SK-N-SH (cell line): ENCODE results near the gene RAB19.

Experiments
- CTCF ChIP-seq: fragments of 200-600 bp; sonication (generic); IDR thresholded peaks from 2 replicates; pipeline ENCODE4 v1.6.1; 2017; ENCODE audit warnings: antibody characterized with exemption, mild to moderate bottlenecking, moderate library complexity
- EP300 ChIP-seq, 2 experiments: IDR thresholded peaks; 2 replicates each; pipeline versions ENCODE4 v1.4.0 to v1.6.1; 2012; ENCODE audit warnings: borderline replicate concordance in 1 of 2, low read depth in 1 of 2, low read length in 1 of 2
- EZH2phosphoT487 ChIP-seq: fragments of 200-600 bp; sonication (generic); IDR thresholded peaks from 2 replicates; pipeline ENCODE4 v1.6.1; 2017; ENCODE audit warnings: low read depth, mixed run types, mild to moderate bottlenecking, antibody characterized with exemption, moderate library complexity, borderline replicate concordance
- GABPA ChIP-seq: IDR thresholded peaks from 2 replicates; pipeline ENCODE4 v1.4.0; 2012; ENCODE audit warnings: low read depth, mild to moderate bottlenecking
- JUND ChIP-seq: IDR thresholded peaks from 2 replicates; pipeline ENCODE4 v1.4.0; 2012
- MEF2A ChIP-seq: IDR thresholded peaks from 2 replicates; pipeline ENCODE4 v1.4.0; 2012; ENCODE audit warnings: low read depth, borderline replicate concordance
- POLR2AphosphoS5 ChIP-seq: IDR thresholded peaks from 2 replicates; pipeline ENCODE4 v1.6.1; 2012; ENCODE audit warnings: low read depth, low read length
- SMC3 ChIP-seq: IDR thresholded peaks from 2 replicates; pipeline ENCODE4 v1.6.1; 2012; ENCODE audit warnings: low read depth, low read length, improper control_type of control experiment
- USF1 ChIP-seq: IDR thresholded peaks from 2 replicates; pipeline ENCODE4 v1.4.0; 2012; ENCODE audit warnings: low read depth, borderline replicate concordance

- TF ChIP-seq CTCF: no peak
- no peak for TF ChIP-seq EP300 (IDR thresholded peaks at IDR 0.05; ENCODE audit: borderline replicate concordance in 1 of 2, low read depth in 1 of 2, low read length in 1 of 2)
- no peak for TF ChIP-seq POLR2AphosphoS5
- TF ChIP-seq EZH2phosphoT487: no peak
- no peak for TF ChIP-seq USF1
- TF ChIP-seq GABPA: no peak
- no peak for TF ChIP-seq MEF2A
- no peak for TF ChIP-seq JUND
- TF ChIP-seq SMC3: no peak
These were observed 42.6 kb downstream of the RAB19 start for GRCh38 chr7:140446467-140446866.
